Fibroblast of lung (primary cell): ENCODE measurements around the gene RBM12.

Experiments
- CTCF ChIP-seq, 2 donors: IDR thresholded peaks in 1 of 2; conservative IDR thresholded peaks in 1 of 2; 1 replicate in 1 of 2; 2 replicates in 1 of 2; pipeline ENCODE4 v1.5.1; 2011 to 2012; ENCODE audit warnings: low read length in 2 of 2, control low read depth in 1 of 2, inconsistent platforms in 1 of 2, low read depth in 1 of 2, mild to moderate bottlenecking in 1 of 2
- EZH2 ChIP-seq: IDR thresholded peaks from 2 replicates; pipeline ENCODE4 v1.5.1; 2012; ENCODE audit warnings: low read length, control low read depth, mild to moderate bottlenecking; ENCODE audit errors: missing control alignments

- no peak for TF ChIP-seq CTCF (conservative IDR thresholded peaks at IDR 0.05 in 1 of 2, IDR thresholded peaks at IDR 0.05 in 1 of 2; ENCODE audit: low read depth in 1 of 2, low read length in 2 of 2)
- no peak for TF ChIP-seq EZH2
Measured at GRCh38 chr20:35695245-35695749, 30.6 kb upstream of the RBM12 start.
